Thoracic aorta (tissue), 2 donors: ENCODE results near the gene FAM120B. TPM values are rescaled to one million over a fixed set of nuclear protein-coding genes. Genes with fewer than 3 reads are reported as not detected.

Experiments used
- ATAC-seq: fragments of 150-250 bp; one replicate; pipeline ENCODE4 v1.8.0; 2017; ENCODE audit warnings: low read depth; ENCODE audit not compliant: insufficient number of reproducible peaks, low FRiP score
- DNase-seq: peaks from one replicate; pipeline ENCODE4 v3.0.0-alpha.2; 2020; ENCODE audit warnings: low spot score
- H3K27ac ChIP-seq, 2 donors: fragments of 200-600 bp; sonication (generic); 1 replicate in 1 of 2; 2 replicates in 1 of 2; pipeline ENCODE4 v1.5.1; 2016; ENCODE audit warnings: mild to moderate bottlenecking in 2 of 2, moderate library complexity in 2 of 2
- H3K27me3 ChIP-seq: fragments of 200-600 bp; sonication (generic); replicated peaks from 2 replicates; pipeline ENCODE4 v1.6.0; 2016; ENCODE audit warnings: mild to moderate bottlenecking; ENCODE audit not compliant: insufficient read depth
- H3K36me3 ChIP-seq: fragments of 200-600 bp; sonication (generic); one replicate; pipeline ENCODE4 v1.5.1; 2016
- H3K4me1 ChIP-seq, 2 donors: fragments of 200-600 bp; sonication (generic); 1 replicate in 1 of 2; 2 replicates in 1 of 2; pipeline versions ENCODE4 v1.5.1 to v1.6.0; 2016; ENCODE audit warnings: low read depth in 2 of 2, mild to moderate bottlenecking in 1 of 2; ENCODE audit not compliant: control insufficient read depth in 1 of 2
- H3K4me3 ChIP-seq: fragments of 200-600 bp; sonication (generic); 2 replicates; pipeline ENCODE4 v1.5.1; 2016; ENCODE audit warnings: mild to moderate bottlenecking
- H3K9me3 ChIP-seq: fragments of 200-600 bp; sonication (generic); 2 replicates; pipeline ENCODE4 v1.5.1; 2016
- CTCF ChIP-seq: fragments of 200-600 bp; sonication (generic); IDR thresholded peaks from one replicate; pipeline ENCODE4 v1.5.1; 2019; ENCODE audit warnings: antibody characterized with exemption
- total RNA-seq, 2 donors: library from RNA; depleted of rRNA; stranded (reverse); fragments of >200 nt; gene quantifications; one replicate each; pipeline versions ENCODE4 v1.1.0 to v1.2.3, GENCODE V29; 2016

FAM120B gene
- 10 to 100 TPM; 21.0 to 24.1 TPM for total RNA-seq

- no peaks in the 10 kb centered on the region for H3K27me3 ChIP-seq
- H3K9me3 ChIP-seq: no peaks in the 10 kb centered on the region
- peak; percentile 87 for DNase-seq
- peak; percentile 98 for ATAC-seq
- peak; percentile 13 for TF ChIP-seq CTCF
- peak within 1 kb of the TSS; percentile 60 to 70 for H3K27ac ChIP-seq
- H3K4me3 ChIP-seq: peak within 1 kb of the TSS; percentile 85
- H3K36me3 ChIP-seq: no peaks in the 10 kb centered on the region
- peaks cover 18 to 27% of the 10 kb centered on the region in 2 donors for H3K4me1 ChIP-seq
Observed at GRCh38 chr6:170306324-170307079, at the start of gene FAM120B. Gene FAM120B (plus strand): TSS chr6:170306758. CDS start chr6:170317391, 10,633 bp downstream.

DNA sequence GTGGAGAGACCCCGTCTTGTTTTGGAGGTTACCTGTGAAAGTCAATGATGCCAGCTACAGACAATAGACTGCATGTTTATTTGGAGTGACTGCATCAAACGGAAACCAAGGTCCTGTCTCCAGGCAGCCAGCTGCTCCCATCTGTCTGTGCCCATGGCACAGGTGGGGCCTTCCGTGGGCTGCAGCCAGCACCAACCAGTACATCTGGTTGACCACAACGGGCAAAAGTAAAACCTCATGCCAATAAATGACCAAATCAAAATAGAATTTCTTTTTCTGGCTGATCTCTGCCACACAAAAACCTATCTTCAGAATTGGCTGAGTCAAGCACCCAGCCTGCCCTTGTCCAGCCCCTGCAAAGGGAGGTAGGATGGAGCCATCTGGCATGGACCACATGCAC lies 49.2 kb upstream of the FAM120B start:
- Histone ChIP-seq H3K27ac (no peak overlapping the region), H3K9me3 (no peaks in the 10 kb centered on the region), H3K4me3 (no peak overlapping the region), H3K36me3 (no peaks in the 10 kb centered on the region), H3K27me3 (no peaks in the 10 kb centered on the region), H3K4me1 (no peaks in the 10 kb centered on the region)
- ATAC-seq: no peak
- TF ChIP-seq CTCF: no peak
- DNase-seq: no peak

DNA sequence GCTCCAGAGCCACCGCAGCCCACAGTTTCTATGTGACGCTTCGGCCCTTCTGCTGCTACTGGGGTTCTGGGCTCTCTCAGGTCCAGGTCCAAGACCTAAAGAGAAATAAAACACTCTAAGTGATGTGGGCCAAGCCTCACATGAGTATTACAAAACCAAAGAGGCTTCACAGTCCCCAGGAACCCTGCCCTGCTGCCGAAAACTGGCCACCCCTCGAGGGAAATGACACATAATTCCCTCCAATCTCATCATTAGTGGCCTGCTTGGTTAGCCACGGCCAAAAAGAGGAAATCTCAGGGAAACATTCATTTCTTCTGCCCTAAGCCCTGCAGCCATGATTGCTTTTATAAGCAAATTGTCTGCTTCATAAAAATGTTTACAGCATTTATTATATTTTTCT lies 48.2 kb upstream of the FAM120B start:
- Histone ChIP-seq H3K4me1 (no peaks in the 10 kb centered on the region), H3K27ac (no peak overlapping the region)
- ATAC-seq: no peak

DNA sequence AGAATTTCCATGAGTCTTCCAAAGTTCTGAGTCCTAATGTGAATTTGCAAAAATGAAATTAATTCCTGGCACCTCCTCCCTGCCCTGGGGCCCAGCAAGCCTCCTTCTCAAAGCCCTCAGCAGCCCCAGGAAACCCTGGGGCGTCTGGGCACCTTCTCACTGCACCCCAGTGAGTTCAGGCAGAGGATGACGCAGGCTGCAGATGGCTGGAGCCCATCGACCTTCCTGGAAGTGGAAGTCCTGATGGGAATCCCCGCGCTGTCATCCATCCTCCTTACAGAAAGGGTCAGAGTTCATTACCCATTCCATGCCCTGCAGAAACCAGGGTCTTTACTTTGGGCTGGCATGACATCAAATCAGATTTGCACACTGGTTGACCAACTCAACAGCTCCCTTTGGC lies 47.3 kb upstream of the FAM120B start:
- no peaks in the 10 kb centered on the region for H3K9me3 ChIP-seq
- no peak for TF ChIP-seq CTCF
- H3K27me3 ChIP-seq: no peaks in the 10 kb centered on the region
- H3K4me3 ChIP-seq: no peak overlapping the region
- H3K27ac ChIP-seq: no peak overlapping the region
- DNase-seq (no peak), ATAC-seq (no peak)
- H3K36me3 ChIP-seq: no peaks in the 10 kb centered on the region
- no peaks in the 10 kb centered on the region for H3K4me1 ChIP-seq

More for the DNA sequence above, 48.2 kb upstream of the FAM120B start:
- no peak for TF ChIP-seq CTCF
- H3K9me3 ChIP-seq: no peaks in the 10 kb centered on the region
- no peaks in the 10 kb centered on the region for H3K36me3 ChIP-seq
- H3K4me3 ChIP-seq: no peak overlapping the region
- DNase-seq: no peak
- H3K27me3 ChIP-seq: no peaks in the 10 kb centered on the region

- ATAC-seq (no peak), DNase-seq (no peak)
- Histone ChIP-seq H3K27ac (no peak overlapping the region), H3K27me3 (no peaks in the 10 kb centered on the region), H3K9me3 (no peaks in the 10 kb centered on the region), H3K4me1 (no peaks in the 10 kb centered on the region), H3K36me3 (no peaks in the 10 kb centered on the region), H3K4me3 (no peak overlapping the region)
- TF ChIP-seq CTCF: no peak
Observed at GRCh38 chr6:170260686-170261085, 45.9 kb upstream of the FAM120B start.
